Ramos (cell line): Measurements from ENCODE around the gene SEZ6L.

Experiments
- in situ Hi-C: fragments of 300-500 bp; cut with MboI; formaldehyde crosslinking; loops from one replicate; pipeline ENCODE4 v1.14.3; 2022; ENCODE audit warnings: low sequenced_read_pairs; ENCODE audit not compliant: unreplicated experiment

SEZ6L gene

DNA sequence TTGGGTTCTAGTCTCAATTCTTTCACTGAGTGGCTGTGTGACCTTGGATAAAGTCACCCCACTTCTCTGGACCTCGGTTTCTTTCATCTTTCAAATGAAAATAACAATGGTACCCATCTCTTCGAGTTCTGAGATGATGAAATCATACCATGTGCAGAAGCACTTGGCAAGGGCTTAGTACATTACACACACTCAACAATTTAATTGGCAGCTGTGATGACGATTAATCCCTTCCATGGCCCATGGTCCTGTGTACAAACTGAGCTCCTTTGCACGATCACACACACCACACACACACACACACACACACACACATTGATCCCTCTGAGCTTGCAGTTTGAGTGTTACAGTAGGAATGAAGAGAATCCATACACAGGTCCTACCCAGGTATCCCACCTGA lies 156.4 kb downstream of the SEZ6L start:
- in situ Hi-C loops, result loop anchor here (10.0 to 25.0 kb wide), 2 partner anchors 551 to 863 kb away; no protein-coding TSS in a partner anchor

DNA sequence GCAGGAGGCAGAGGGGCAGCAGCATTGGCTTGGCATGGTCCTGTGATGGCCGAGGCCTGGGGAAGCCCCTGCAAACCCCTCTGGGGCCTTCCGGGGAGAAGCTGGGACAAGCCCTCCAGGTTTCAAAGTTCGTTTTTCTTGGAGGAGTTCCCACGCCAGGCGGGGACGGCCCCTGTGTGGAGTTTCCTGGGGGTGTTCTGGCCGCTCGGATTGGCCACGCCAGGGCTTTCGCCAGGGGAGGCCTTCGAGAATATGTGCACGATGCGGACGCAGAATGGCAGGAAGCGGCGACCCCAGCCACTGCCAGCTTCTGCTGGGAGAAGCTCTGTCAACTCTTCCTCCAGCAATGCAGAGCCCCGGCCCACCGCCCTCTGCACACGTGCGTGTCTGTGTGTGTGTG lies 157.5 kb downstream of the SEZ6L start:
- in situ Hi-C loops, result loop anchor here (10.0 to 25.0 kb wide), 2 partner anchors 552 to 865 kb away; no protein-coding TSS in a partner anchor

DNA sequence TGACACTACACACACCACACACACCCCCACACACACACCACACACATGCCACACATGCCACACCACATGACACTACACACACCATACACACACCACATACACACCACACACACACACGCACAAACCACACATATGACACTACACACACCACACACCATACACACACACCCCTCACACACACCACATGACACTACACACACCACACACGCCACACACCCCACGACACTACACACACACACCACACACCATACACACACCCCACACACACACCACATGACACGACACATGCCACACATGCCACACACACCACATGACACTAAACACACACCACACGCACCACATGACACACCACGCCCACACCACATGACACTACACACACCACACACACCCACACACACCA lies 158.0 kb downstream of the SEZ6L start:
- in situ Hi-C loops, result loop anchor here (10.0 to 25.0 kb wide), 2 partner anchors 553 to 865 kb away; no protein-coding TSS in a partner anchor

DNA sequence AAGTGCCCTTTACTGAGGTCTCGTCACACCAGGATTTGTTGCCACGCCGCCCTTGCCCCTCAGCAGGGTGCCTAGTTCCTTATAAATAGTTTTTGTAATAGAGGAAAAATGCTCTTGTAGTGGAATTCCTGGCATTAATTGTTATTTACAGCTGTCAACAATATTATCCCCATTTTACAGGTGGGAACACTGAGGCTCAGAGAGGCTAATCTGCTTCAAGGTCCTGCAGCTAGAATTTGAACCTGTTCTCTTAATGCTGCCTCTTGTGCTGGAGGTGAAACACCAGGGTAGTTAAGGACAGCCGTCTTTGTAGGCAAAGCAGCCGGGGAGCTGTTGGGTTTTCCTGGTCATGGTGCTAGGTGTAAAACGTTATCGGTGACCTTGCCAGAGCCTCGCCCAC lies 159.0 kb downstream of the SEZ6L start:
- in situ Hi-C loops, result loop anchor here (10.0 to 25.0 kb wide), 2 partner anchors 553 to 866 kb away; no protein-coding TSS in a partner anchor

- in situ Hi-C loops, result loop anchor here (25.0 kb wide), 1 partner anchor 869 kb away; no protein-coding TSS in a partner anchor
Measured at GRCh38 chr22:26330971-26331625, 161.8 kb downstream of the SEZ6L start.

GRCh38 chr22:26333088-26333800 lies 164.0 kb downstream of the SEZ6L start:
- in situ Hi-C loops, result loop anchor here (25.0 kb wide), 1 partner anchor 871 kb away; no protein-coding TSS in a partner anchor

GRCh38 chr22:26334232-26334631 lies 165.0 kb downstream of the SEZ6L start:
- in situ Hi-C loops, result loop anchor here (25.0 kb wide), 1 partner anchor 872 kb away; no protein-coding TSS in a partner anchor

DNA sequence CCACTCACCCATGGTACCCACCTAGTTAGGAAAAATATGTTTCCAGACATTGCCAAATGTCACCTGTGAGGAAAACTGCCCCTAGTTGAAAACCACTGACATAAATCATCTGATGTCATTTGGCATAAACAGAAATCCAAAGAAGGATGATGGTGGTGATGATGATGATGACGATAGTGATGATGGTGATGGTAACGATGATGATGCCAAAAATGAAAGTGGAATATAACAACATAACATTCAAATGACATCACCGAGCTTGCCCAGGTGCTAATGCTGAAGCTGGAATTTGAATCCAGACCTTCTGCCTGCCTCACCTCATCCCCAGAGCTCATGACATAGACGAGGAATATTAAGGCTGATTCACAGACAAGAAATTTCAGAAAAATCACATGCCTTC lies 167.5 kb downstream of the SEZ6L start:
- in situ Hi-C loops, result loop anchor here (25.0 kb wide), 1 partner anchor 874 kb away; no protein-coding TSS in a partner anchor

GRCh38 chr22:26339755-26340154 lies 170.5 kb downstream of the SEZ6L start:
- in situ Hi-C loops, result loop anchor here (25.0 kb wide), 1 partner anchor 877 kb away; no protein-coding TSS in a partner anchor

DNA sequence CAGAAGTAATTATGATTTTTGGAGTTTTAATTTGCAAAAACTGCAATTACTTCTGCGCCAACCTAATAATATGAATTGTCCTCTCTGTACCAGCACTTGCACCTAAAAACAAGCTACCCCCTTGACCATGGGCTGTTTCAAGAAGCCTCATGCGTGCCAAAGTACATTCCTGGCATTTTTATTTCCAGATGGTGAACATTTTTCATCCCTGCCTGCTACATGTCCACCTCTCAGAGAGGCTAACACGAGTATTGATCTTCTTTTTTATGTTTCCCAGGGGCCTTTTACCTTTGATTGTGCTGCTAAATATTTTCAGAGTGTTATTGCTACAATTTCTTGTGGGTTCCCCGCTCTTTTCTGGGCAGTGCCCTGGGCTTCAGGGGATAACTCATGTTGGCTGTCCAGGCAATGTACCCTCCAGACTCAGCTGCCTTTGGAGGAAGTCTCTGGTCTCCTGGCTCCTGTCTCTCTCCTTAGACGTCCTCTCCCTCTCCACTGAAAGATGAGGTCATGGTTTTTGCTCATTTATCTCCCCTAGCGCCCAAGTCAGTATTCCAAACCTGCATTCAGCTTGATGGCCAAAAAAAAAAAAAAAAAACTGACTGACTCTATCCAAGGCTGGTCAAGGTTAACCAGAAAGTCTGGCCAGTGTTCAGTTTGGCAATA lies 173.6 kb downstream of the SEZ6L start:
- in situ Hi-C loops, result loop anchor here (25.0 kb wide), 1 partner anchor 881 kb away; no protein-coding TSS in a partner anchor

- in situ Hi-C loops, result loop anchor here (25.0 kb wide), 1 partner anchor 883 kb away; no protein-coding TSS in a partner anchor
Measured at GRCh38 chr22:26345496-26345895, 176.2 kb downstream of the SEZ6L start.

DNA sequence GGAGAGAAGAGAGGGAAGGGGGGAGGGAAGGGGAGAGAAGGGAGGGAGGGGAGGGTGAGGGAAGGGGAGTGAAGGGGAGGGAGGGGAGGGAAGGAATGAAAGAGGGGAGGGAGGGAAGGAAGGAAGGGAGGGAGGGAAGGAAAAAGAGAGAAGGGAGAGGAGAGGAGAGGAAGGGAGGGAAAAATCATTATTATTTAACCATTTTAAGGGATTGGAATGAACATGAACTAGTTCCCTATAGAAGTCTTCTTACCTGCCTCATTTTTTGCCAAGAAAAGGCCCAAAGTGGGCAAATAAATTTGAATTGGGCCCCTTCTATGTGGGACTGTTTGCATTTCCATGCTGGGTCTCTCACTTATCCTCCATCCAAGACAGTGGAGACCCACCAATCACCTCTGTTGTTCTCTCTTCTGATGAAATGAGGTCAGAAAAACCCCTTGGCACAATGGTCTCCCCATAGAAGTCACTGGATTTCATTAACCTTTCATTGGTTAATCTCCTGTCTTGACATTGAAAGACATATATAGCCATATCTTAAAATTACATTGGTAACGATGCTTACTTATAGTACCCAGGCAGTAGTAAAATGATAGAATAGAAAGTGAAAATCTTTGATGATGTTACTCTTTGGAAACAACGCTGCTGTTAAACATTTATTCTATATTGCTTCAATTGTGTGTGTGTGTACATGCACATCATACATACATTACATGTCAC lies 179.7 kb downstream of the SEZ6L start:
- in situ Hi-C loops, result loop anchor here (25.0 kb wide), 1 partner anchor 887 kb away; no protein-coding TSS in a partner anchor

GRCh38 chr22:26354707-26355106 lies 185.4 kb downstream of the SEZ6L start:
- in situ Hi-C loops, result no loop called here

DNA sequence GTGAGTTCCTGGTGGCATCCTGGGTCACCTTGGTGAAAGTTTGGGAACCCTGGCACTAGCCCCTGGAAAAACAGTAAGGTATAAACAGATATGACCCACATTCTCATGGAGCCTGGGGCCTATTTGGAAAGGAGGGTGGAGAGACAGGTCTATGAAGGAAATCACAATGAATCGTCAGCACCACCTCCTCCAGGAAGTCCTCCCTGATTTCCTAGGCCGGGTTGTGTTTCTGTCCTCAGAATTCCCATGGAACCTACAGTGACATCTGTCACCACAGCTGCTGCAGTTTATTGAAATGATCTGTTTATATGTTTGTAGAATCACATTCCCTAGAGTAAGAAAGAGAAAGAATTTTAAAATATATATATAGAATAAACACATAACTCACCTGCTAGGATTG lies 188.0 kb downstream of the SEZ6L start:
- in situ Hi-C loops, result no loop called here

DNA sequence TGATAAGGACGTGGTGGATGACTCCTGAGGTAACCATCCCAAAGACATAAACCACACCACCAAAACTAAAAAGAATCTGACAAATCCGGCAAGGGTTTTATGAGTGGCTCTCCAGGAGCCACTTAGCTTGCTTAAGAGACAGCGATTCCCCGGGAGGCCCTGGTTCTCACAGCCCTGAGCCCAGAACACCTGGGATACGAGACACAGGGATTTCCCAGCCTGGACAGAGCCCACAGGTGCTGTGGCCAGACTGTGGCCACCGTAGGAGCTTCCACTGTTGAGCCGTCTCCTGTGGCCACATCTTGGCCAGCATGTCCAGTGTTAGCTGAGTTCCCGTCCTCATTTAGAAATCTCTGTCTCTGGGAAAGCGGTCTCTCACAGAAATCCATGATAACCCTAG lies 188.6 kb downstream of the SEZ6L start:
- in situ Hi-C loops, result no loop called here

DNA sequence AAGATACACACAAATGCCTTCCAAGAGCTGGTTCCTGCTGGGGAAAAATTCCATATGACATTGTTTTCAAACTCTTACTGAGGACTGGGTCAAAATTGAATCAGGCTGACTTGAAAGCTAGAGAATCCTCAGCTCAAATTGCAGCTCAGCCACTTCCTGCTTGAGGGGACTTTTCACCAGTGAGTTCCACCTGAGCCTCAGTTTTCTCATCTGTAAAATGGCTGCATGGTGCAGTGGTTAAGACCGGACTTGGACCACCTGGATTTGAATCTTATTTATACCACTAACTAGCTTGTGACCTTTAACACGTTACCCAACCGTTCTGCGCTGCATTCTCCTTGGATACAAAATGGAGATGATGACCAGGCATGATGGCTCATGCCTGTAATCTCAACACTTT lies 189.9 kb downstream of the SEZ6L start:
- in situ Hi-C loops, result no loop called here

DNA sequence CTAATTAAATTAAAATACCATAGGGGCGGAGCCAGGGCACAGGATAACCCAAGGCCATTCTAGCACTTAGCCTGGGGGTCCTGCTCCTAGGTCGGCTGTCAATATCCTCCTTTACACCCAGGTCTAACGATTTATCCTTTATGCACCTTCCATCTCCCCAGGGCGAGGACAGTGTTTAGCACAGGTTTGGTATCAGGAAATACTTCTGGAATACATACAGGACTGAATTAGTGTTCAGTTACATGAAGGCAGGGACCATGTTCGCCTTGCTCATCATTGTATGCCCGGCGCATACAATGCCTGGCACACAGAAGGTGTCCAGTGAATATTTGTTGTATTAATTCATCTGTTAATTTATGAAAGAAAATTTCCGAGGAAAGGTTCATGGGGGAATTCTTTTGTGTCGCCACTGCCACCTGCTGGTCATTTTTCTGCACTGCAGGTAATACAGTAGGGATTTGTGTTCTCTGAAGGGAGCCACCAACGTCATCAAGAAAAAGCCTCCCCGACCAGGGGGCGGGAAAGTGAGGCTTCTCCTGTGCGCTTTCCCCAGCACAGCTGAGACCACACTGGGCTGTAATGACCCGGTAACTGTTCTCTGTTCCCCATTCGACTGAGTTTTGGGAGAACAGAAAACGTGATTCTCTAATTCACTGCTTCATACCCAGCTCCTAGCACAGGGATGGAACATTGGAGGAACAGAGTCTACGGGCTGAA lies 191.1 kb downstream of the SEZ6L start:
- in situ Hi-C loops, result no loop called here

DNA sequence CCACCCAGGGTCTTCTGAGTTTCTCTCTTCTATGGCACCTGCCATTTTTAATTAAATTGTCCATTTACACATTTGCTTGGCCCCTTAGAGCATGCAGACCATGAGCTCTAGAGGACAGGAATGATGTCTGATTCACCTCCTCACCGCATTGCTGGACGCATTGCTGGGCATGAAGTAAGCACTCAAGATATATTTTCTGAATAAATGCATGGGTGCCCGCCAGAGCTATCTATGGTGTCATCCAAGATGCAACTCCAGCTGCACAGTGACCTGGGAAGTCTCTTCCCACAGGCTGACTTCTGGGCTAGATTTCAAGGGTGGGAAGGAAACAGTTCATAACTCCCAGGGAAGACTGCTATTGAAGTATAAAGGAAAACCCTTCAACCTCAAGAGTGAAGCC lies 193.2 kb downstream of the SEZ6L start:
- in situ Hi-C loops, result no loop called here
